GM19035 (cell line): ENCODE measurements around the gene GARS1.
"Not testable (repeated sequence)": the region's sequence is repeated elsewhere in the genome, so short reads cannot be mapped to it uniquely, and the experiment has no call there.

Source experiments
- ATAC-seq: cut with Tn5 transposase; IDR thresholded peaks from one replicate; pipeline ENCODE4 v1.9.1; 2021; ENCODE audit not compliant: unreplicated experiment

Gene GARS1

DNA sequence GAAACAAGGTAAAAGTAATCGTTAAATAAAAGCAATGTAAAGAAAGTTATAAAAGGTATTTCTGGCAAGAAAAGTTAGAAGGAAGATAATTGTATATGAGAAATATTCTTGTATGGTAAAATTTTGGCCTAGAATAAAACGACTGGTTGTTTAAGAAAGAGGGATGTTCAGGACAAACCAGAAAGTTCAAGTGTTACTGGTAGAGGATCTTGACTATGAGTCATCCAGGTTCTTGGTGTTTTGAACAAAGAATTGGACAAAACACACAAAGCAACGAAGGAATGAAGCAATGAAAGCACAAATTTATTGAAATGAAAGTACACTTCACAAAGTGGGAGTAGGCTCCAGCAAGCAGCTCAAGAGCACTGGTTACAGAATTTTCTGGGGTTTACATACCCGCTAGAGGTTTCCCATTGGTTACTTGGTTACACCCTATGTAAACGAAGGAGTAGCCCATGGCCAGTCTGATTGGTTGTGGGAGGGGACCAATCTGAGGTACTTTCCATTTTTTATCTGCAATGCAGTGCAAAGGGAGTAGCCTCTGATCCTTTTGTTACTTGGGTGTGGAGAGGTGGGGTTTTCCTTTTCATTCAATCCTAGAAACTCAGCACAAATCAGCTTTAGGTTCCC, 22.4 kb upstream of the GARS1 start:
- no peak for ATAC-seq

DNA sequence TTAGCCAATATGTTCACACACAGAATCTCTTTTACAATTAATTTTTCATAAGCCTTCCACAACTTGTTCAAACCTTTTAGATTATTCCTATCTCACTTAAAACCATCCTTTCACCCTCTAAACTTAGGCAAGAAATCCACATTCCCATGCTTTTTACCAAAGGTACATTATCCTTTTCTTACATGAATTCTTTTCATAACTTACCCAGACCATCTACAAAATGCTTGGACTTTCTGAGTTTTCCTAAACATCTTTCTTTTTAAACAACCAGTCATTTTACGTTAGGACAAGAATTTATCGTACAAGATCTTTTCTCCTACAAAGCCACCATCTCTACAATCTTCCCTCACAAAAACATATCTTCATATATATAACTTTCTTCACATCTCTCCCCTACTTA, 18.8 kb upstream of the GARS1 start:
- no peak for ATAC-seq

DNA sequence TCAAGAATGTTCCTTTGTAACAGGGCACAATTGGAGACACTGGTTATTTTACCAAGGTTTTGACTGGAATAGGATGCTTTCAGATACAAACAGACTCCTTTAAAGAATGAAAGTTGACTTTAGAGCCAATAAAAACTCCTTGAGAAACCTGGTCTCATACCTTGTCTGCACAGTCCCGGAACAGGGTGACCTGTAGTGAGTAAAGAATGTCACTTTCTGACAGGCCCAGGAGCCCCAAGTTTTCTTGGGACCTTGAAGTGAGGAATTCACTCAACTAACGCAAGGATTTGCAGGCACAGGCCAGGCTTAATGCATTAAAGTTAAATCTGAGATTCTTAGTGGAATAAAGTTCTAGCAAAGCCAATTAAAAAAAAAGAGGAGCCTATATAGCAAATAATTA, 11.5 kb upstream of the GARS1 start:
- ATAC-seq, result no peak

DNA sequence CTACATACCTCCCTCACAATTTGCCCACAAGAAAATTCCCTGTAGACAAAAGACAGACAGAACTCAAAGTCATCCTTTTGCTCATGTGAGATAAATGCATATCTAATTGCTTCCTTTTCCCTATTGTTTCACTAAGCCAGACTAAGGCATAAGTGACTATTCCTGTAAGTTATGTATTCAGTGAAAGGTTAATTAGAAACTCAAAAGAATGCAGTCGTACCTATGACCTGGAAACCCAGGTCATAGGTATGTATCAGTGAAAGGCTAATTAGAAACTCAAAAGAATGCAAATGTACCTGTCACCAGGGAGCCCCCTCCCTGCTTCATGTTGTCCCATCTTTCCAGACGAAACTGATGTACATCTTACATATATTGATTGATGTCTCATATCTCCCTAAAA, 10.3 kb upstream of the GARS1 start:
- no peak for ATAC-seq

DNA sequence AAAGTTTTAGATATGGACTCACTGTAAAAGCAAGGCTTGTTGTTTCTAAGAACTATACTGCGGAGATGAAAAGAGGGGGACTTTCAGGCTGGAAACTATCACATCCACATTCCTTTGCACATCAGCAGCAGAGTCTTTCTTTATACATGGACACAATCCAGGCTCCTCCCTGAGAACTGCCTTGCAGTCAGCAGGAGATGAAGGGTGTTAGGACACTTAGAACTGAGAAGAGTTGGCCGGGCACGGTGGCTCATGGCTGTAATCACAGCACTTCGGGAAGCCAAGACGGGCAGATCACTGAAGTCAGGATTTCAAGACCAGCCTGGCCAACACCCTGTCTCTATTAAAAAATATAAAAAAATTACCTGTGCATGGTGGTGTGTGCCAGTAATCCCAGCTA, 9.7 kb upstream of the GARS1 start:
- ATAC-seq, result no peak

DNA sequence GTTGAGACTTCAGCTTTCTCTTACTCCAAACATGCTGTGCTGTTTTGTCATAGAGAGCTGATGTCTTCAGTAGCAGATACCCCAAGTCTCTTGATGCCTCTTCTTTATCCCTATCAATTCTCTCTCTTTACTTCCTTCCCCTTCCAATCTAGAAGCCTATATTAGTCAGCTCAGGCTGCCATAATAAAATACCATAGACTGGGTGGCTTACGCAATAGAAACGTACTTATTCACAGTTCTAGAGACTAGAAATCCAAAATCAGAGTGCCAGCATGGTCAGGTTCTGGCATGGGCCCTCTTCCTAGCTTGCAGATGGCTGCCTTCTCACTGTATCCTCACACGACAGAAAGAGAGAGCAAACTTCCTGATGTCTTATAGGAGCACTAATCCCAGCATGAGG, 9.0 kb upstream of the GARS1 start:
- ATAC-seq, result no peak

DNA sequence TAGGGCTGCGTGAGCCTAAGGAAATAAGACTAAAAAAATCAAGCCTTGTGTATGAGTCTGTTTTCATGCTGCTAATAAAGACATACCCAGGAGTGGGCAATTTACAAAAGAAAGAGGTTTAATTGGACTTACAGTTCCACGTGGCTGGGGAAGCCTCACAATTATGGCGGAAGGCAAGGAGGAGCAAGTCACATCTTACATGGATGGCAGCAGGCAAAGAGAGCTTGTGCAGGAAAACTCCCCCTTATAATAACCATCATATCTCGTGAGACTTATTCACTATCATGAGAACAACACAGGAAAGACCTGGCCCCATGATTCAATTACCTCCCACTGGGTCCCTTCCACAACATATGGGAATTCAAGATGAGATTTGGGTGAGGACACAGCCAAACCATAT, 7.1 kb upstream of the GARS1 start:
- not testable (repeated sequence) for ATAC-seq

DNA sequence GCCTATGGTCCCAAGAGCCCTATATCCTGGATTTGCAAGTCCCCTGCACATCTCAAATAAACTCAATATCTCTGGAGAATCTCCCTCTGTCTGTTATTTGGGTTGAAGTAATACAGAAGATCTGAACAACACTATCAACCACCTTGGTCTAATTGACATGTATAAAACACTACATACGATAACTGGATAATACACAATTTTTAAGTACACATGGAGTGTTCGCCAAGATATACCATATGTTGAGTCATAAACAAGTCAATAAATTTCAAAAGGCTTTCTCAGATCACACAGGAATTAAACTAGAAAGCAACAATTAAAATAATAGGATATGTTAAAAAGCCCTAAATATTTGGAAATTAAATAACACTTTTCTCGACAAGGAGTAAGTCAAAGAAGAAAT, 5.6 kb upstream of the GARS1 start:
- no peak for ATAC-seq

DNA sequence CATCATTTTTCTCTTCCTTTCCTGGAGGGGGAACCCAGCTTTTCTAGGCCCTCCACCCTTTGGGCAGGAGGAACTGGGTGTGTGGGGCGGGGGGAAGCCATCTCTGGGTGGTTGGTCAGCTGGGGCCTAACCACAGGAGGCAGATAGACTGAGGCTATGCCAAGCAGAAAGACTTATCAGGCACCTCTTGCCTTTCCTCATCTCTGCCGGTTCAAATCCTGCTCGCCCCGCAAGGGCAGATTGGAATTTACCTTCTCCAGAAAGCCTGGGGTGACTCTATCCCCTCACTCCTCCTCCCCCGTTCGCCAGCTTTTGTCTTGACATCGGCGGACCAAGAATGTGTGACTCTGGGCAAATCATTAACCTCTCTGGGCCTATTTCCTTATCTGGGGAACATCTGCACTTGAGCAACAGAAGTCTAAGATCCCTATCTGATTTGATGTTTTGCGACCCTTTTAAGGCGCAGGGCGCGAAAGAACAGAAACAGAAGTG, 584 bp upstream of the GARS1 start:
- ATAC-seq, result peak; percentile 25

DNA sequence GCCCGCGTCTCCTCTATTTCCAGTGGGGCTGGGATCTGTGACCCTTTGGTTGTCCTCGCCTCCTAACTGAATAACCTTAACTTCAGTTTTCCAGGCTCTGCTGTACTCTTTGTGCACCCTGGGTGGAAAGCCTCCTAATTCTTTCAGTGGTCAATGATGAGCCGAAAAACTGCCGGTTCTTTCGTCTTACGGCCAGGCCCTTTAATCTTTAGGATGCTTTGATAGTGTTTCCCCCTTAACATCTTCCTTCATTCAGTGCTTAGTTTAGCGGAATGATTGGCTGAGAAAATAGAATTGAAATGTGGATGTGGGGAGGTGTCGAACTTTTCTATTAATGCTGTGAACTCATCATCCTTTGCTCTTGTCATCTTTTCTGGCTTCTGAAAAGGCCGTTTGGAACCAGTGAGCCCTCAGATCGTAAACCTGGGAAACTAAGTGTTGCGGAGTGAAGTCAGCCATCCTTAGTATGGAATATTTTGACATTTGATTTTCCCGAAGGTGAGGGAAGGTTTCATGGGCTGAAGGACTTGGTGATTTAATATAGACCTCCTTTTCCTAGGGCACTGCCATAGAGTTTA, 847 bp downstream of the GARS1 start:
- no peak for ATAC-seq

DNA sequence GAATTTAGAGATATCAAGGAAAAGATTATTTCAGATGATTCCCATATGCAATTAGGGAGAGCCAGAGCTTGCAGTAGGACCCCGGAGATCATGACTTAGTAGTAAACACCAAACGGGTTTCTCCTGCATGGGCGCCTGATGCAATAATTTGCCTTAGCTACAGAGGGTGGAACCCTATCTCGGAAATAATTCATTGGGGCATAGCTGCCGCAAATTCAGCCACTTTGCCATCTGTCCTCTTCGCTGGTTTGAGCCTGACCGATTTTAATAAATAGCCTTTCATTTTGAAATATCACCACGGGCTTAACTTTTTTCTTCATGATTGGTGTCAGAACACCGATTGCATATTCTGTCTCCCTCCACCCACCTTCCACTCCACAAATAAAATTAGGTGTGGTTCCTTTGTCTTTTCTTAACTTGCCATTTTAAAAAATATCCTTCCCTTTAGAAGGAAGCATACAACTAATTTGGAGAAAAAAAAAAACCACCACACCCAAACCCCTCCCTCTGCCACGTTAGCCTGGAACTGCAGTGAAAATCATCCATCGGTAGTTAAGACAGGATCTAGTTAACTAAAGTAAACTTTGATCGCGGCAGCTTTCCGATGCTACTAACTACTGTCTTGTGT, 1.4 kb downstream of the GARS1 start:
- ATAC-seq, result no peak

DNA sequence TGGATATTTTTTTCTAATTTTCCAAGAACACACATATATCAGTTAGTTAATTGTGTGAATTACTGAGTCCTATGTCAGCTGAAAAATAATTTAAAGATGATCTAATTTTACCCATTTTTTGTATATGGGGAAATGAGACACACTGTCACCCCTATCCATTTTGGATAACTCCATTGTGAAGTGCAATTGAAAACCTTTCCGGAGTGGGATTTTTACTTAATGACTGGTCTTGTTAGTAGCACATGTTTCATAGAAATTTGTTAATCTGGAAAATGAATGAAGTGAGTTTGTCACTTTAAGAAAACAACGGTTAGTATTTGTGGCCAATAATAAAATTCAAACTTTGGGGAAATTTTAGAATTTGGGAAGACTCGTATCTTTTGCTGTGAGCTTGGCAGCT, 2.0 kb downstream of the GARS1 start:
- ATAC-seq, result no peak

DNA sequence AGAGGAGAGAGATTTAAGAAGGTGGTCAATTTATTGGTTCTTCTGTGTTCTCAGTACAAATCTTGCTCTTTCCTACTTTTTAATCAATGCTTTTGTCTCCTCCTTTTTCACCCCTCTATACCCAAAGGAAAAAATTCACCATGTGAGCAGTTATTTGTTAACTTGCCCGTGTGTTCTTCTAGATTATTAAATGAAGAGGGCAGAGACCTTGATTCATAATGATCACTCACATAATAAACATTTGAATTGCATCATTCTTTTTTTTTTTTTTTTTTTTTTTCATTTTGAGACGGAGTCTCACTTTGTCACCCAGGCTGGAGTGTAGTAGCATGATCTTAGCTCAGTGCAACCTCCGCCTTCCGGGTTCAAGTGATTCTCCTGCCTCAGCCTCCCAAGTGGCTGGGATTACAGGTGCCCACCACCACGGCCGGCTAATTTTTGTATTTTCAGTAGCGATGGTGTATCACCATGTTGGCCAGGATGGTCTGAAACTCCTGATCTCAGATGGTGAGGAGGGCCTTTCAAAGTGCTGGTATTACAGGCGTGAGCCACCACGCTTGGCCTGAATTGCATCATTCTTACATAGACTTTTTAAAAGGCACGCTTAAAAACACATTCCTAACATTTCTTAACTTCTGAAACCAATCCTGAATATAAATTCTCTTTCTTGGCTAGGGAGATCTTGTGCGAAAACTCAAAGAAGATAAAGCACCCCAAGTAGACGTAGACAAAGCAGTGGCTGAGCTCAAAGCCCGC, 3.6 kb downstream of the GARS1 start:
- no peak for ATAC-seq

DNA sequence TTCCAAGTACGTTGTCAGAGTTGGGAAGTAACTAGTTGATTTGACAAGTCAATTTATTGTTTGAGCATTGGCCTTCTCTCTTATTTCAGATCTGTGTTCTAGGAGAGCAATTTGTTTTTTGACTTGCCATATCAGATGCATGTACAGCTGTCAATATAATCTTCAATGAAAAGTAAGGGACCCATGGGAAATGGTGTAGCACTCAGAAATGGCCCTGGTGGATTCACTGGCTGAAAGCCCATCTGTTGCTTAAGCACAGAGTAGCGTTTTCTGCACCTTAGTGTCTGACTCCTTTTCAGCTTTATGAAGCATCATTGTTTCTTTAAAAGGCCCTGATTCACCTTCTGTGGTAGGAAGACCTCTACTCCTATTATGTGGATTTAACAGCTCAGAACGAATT, 10.2 kb downstream of the GARS1 start:
- no peak for ATAC-seq

DNA sequence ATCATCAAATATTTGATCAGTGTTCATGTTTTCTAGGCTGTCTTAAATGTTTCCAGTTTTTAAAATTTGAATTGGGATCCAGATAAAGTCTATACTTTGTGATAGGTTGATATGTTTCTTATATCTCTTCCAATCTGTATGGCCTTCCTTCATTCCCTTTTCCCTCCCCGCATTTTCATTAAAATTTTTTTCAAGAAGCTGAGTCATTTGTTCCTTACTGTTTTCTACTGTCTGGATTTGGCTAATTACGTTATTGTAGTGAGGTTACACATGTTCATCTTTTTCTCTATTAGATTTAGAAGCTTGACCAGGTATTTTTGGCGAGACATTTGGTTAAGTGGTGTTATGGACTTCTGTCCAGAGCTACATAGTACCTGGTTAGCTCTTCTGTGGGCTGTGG, 11.2 kb downstream of the GARS1 start:
- ATAC-seq, result no peak

DNA sequence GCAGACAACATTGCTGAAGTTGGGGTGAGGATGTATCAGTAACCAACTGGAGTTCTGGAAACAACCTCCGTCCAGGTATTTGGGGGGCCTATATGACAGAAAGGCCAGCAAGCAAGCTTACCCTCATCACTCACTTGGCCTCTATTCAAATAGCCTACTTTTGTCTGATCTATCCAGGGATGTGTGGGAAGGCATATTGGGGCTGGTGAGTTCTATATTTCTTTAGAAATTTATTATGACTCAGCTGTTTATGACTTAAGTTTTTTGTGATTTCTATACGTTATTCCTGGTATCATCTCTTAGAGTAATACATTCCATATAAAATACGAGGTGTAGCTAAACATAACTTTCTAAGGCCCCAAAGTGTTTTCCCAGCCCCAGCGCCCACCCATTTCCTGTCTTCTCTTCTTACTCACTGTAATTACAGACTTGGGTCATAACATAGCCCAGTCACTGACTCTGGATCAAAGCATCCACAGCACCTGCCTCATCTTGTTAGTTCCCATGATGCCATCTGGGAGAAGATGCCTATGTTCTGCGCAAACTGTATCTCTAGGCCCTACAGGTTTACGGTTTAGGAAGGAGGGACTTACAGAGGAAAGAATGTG, 18.1 kb downstream of the GARS1 start:
- ATAC-seq, result no peak

DNA sequence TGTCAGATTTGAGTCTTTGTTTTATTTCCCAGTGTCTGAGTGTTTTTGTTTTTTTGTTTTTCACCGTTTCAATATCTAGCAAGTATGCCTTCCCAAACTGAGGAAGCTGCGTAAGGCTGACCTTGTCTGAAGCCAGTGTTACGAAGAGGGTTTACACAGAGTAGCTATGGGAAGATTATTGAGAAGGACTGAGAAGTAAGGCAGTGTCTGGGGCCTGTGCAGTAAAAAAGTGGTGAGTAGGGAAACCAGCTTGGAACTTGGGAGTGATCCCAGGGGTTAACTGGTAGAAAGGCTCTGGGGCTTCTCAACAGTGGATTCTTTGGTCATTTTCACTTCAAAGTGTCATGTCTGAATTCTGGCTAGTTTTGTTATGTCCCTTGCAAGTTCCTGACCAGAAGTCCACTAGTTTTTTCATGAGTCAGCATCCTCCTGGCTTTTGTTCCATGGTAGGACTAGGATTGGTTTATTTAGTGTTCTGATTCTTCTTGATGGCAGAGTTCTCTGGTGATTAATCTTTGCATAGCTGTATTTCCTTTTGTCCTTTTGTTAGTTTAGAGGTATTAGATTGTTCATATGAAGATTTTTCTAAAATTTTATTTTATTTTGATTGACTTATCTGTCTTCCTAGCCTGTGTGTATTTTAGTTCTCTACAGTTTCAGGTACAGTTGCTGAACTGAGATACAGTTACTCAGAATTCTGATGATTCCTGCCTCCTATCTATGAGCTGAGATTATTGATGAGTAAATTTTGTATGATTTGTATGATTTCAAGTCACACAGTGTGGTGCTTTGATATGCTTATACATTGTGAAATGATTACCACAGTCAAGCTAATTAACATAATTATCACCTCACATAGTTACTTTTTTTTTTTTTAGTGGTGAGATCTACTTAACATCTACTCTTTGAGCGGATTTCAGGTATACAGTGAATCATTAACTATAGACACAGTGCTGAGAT, 19.0 kb downstream of the GARS1 start:
- ATAC-seq, result no peak

DNA sequence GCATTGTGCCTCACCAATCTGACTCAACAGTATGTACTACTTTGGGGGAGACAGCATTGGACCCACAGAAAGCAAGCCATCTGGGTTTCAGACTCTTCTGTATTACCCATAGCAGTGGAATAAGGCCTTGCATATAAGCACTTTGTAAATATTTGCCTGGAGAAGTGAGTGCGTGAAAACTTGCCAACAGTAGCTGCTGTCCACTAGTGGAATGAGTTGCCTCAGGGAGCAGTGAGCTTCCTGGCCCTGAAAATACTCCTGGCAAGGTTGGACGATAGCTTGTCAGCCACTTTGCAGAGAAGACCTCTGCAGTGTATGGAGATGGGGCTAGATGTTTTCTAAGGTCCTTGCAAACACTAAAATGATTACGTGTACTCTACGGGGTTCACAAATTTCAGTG, 21.6 kb downstream of the GARS1 start:
- ATAC-seq, result no peak

DNA sequence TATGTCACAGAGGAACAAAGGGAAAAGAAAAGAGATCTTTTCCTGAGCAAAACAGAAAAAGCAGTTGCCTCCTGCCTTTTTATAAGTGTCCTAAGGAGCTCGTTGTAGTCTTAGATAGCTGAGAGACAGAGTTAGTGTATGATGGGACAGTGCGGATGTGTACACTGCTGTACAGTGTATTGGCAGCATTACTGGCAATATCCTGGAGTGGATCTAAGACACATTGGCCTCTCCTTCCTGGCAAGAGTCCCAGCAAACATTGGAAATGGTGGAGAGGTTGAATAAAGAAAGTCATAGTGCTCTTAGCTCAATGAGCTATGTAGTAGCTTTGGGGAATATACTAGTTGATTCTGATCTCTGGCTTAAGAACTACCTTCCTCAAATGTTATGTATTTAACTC, 22.7 kb downstream of the GARS1 start:
- ATAC-seq, result no peak

DNA sequence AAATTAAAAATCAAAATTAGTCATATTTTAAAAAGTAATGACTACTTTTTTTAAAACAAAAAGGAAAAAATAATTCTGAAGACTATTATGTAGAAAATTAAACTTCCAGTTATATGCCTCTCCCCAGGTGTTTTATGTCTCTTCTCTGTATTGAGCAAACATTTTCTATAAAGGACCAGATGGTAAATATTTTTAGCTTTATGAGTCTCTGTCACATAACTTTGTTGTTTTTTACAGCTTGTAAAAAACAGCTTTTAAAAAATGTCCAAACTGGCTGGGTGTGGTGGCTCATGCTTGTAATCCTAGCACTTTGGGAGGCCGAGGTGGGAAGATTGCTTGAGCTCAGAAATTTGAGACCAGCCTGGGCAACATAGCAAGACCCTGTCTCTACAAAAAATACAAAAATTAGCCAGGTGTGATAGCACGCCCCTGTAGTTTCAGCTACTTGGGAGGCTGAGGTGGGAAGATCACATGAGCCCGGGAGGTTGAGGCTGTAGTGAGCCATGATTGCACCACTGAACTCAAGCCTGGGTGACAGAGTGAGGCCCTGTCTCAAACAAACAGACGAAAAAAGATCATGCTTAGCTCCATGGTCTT, 23.5 kb downstream of the GARS1 start:
- ATAC-seq, result no peak
